Panc1 (cell line): ENCODE results near the gene DSCAML1. TPM values are rescaled to one million over a fixed set of nuclear protein-coding genes. Genes with fewer than 3 reads are reported as not detected.

Experiments
- ATAC-seq: fragments of 200-7000 bp; cut with Tn5 transposase; 2 replicates; pipeline ENCODE4 v1.9.1; 2020; ENCODE audit warnings: mild to moderate bottlenecking, moderate library complexity
- BruUV-seq: library from RNA; stranded (reverse); fragments of 400-500 nt; replicated peaks from 2 replicates; lab custom pipeline; 2021; lab: Mats Ljungman, UMichigan
- CTCF ChIA-PET: fragments of 300-600 bp; sonication (Branson Sonifier 250); formaldehyde crosslinking; loops from one replicate; lab custom pipeline; 2022; ENCODE audit warnings: antibody characterized with exemption; lab: Charles Lee
- POLR2A ChIA-PET: fragments of 300-600 bp; sonication (Branson Sonifier 250); formaldehyde crosslinking; loops from one replicate; lab custom pipeline; 2022; ENCODE audit warnings: antibody characterized with exemption; lab: Charles Lee
- DNase-seq: peaks from one replicate; pipeline ENCODE4 v3.0.0-alpha.2; 2010; ENCODE audit warnings: low read depth, low spot score
- H3K27ac ChIP-seq: 2 replicates; pipeline ENCODE4 v1.5.1; 2011; ENCODE audit warnings: mild to moderate bottlenecking, low read length, inconsistent platforms
- H3K27me3 ChIP-seq: fragments of 200-500 bp; sonication (Bioruptor generic); 2 replicates; pipeline ENCODE4 v1.6.0; 2014; ENCODE audit warnings: low read length, inconsistent platforms; ENCODE audit not compliant: control insufficient read depth, insufficient read depth
- H3K36me3 ChIP-seq: fragments of 200-500 bp; sonication (Bioruptor generic); 2 replicates; pipeline ENCODE4 v1.5.1; 2014; ENCODE audit warnings: inconsistent platforms, mild to moderate bottlenecking, low read length, moderate library complexity; ENCODE audit not compliant: control insufficient read depth, insufficient read depth
- H3K4me1 ChIP-seq: 2 replicates; pipeline ENCODE4 v1.5.1; 2011; ENCODE audit warnings: inconsistent platforms, mild to moderate bottlenecking, low read length, moderate library complexity; ENCODE audit not compliant: control insufficient read depth, insufficient read depth
- H3K4me3 ChIP-seq, 2 experiments: 2 replicates each; pipeline ENCODE4 v1.5.1; 2011 to 2012; ENCODE audit warnings: low read depth in 2 of 2, low read length in 2 of 2, mild to moderate bottlenecking in 2 of 2, inconsistent platforms in 1 of 2, moderate library complexity in 1 of 2
- H3K9me3 ChIP-seq: fragments of 200-500 bp; sonication (Bioruptor generic); 2 replicates; pipeline ENCODE4 v1.5.1; 2014; ENCODE audit warnings: low read depth, mild to moderate bottlenecking, inconsistent platforms, low read length, moderate library complexity; ENCODE audit not compliant: control insufficient read depth, insufficient read depth
- CTCF ChIP-seq: fragments of 450-650 bp; IDR thresholded peaks from 2 replicates; pipeline ENCODE4 v1.5.1; 2017; ENCODE audit warnings: mild to moderate bottlenecking
- POLR2AphosphoS5 ChIP-seq: IDR thresholded peaks from 2 replicates; pipeline ENCODE4 v1.6.1; 2012; ENCODE audit warnings: mild to moderate bottlenecking, low read depth, low read length, moderate library complexity
- REST ChIP-seq, 2 experiments: IDR thresholded peaks; 2 replicates each; pipeline ENCODE4 v1.6.1; 2011 to 2012; ENCODE audit warnings: low read depth in 2 of 2, control low read depth in 1 of 2, low read length in 1 of 2, mild to moderate bottlenecking in 1 of 2, moderate library complexity in 1 of 2; ENCODE audit not compliant: insufficient read depth in 1 of 2
- SIN3A ChIP-seq: IDR thresholded peaks from 2 replicates; pipeline ENCODE4 v1.6.1; 2012; ENCODE audit warnings: low read depth, mild to moderate bottlenecking, low read length, moderate library complexity, borderline replicate concordance; ENCODE audit not compliant: insufficient read depth
- TCF7L2 ChIP-seq: IDR thresholded peaks from 2 replicates; pipeline ENCODE4 v1.6.1; 2011; ENCODE audit warnings: mild to moderate bottlenecking, low read depth, low read length, inconsistent platforms
- in situ Hi-C: cut with HindIII; loops from 2 replicates; pipeline ENCODE4 v1.10.0; 2016; ENCODE audit warnings: low sequenced_read_pairs, low pct_unique_long_range_greater_than_20kb
- intact Hi-C: fragments of 100-400 bp; cut with micrococcal nuclease; formaldehyde crosslinking; loops from one replicate; pipeline ENCODE4 v1.10.0; 2022; ENCODE audit not compliant: unreplicated experiment
- total RNA-seq: library from RNA; stranded (reverse); gene quantifications from one replicate; pipeline ENCODE4 v1.2.1, GENCODE V29; 2021; ENCODE audit not compliant: unreplicated experiment

Gene DSCAML1
- total RNA-seq, 1 experiment from 2014 or later: 1.6 TPM

DNA sequence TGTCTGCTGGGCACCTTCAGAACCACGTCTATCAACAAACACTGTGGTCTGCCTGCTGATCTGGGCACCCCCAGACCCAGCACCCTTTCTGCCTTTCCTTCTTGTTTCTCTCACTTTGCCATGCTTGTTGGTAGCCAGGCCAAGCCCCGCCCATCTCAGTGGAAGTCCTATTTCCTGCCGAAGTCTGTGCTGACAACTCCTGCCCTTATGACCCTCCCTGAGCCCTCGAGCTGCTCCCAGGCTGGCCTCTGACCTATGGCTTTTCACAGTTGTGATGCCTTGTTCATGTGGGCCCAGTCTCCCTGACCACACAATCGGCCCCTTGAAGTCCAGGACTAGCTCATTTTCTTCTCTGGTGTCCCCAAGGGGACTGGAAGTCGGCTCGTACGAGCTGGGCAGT lies 132.1 kb downstream of the DSCAML1 start:
- Histone ChIP-seq H3K4me1 (no peaks in the 10 kb centered on the region), H3K27me3 (no peaks in the 10 kb centered on the region), H3K27ac (no peak overlapping the region), H3K36me3 (no peaks in the 10 kb centered on the region), H3K4me3 (no peak overlapping the region), H3K9me3 (no peaks in the 10 kb centered on the region)
- ChIA-PET POLR2A (no interaction called here), CTCF (no interaction called here)
- TF ChIP-seq POLR2AphosphoS5 (no peak), TCF7L2 (no peak), CTCF (no peak), REST (IDR thresholded peaks at IDR 0.05; ENCODE audit: insufficient read depth in 1 of 2, low read depth in 2 of 2, low read length in 1 of 2) (no peak), SIN3A (no peak)
- in situ Hi-C loops: no loop called here
- DNase-seq (no peak), ATAC-seq (no peak)
- intact Hi-C loops: no loop called here
- no TSS peak for BruUV-seq

GRCh38 chr11:117663821-117664220 lies 133.2 kb downstream of the DSCAML1 start:
- TF ChIP-seq POLR2AphosphoS5: no peak
- no peak for TF ChIP-seq SIN3A
- no peak for TF ChIP-seq TCF7L2
- no peak for TF ChIP-seq REST (IDR thresholded peaks at IDR 0.05; ENCODE audit: insufficient read depth in 1 of 2, low read depth in 2 of 2, low read length in 1 of 2)
- no peak for TF ChIP-seq CTCF
- BruUV-seq: no TSS peak
- Histone ChIP-seq H3K4me1 (no peaks in the 10 kb centered on the region), H3K27ac (no peak overlapping the region), H3K36me3 (no peaks in the 10 kb centered on the region), H3K9me3 (no peaks in the 10 kb centered on the region), H3K27me3 (no peaks in the 10 kb centered on the region), H3K4me3 (no peak overlapping the region)
- intact Hi-C loops: no loop called here
- ChIA-PET CTCF (no interaction called here), POLR2A (no interaction called here)
- no peak for ATAC-seq
- no peak for DNase-seq
- in situ Hi-C loops: no loop called here
